Skeletal muscle tissue (tissue), 4 donors: ENCODE results near the gene PFKFB2. TPM values are rescaled to one million over a fixed set of nuclear protein-coding genes. Genes with fewer than 3 reads are reported as not detected.
A peak's percentile ranks its signal among the peaks of the same experiment; 100 is the strongest.
"Not testable (repeated sequence)": the region's sequence is repeated elsewhere in the genome, so short reads cannot be mapped to it uniquely, and the experiment has no call there.

Experiments
- H3K27ac ChIP-seq: one replicate; pipeline ENCODE4 v1.7.0; 2013; ENCODE audit warnings: mild to moderate bottlenecking, low read depth, low read length, inconsistent platforms
- H3K27me3 ChIP-seq, 3 donors: one replicate each; pipeline ENCODE4 v1.7.0; 2013; ENCODE audit warnings: low read length in 3 of 3; ENCODE audit not compliant: control insufficient read depth in 3 of 3, insufficient read depth in 3 of 3
- H3K36me3 ChIP-seq, 3 donors: one replicate each; pipeline ENCODE4 v1.7.0; 2013; ENCODE audit warnings: low read length in 3 of 3; ENCODE audit not compliant: control insufficient read depth in 3 of 3, insufficient read depth in 3 of 3
- H3K4me1 ChIP-seq, 3 donors: one replicate each; pipeline ENCODE4 v1.7.0; 2013; ENCODE audit warnings: low read length in 3 of 3, mild to moderate bottlenecking in 3 of 3; ENCODE audit not compliant: control insufficient read depth in 3 of 3, insufficient read depth in 3 of 3
- H3K4me3 ChIP-seq, 3 donors: one replicate each; pipeline ENCODE4 v1.7.0; 2013; ENCODE audit warnings: low read length in 3 of 3
- H3K9ac ChIP-seq, 3 donors: one replicate each; pipeline ENCODE4 v1.7.0; 2013; ENCODE audit warnings: low read length in 3 of 3, mild to moderate bottlenecking in 3 of 3, moderate library complexity in 2 of 3, low read depth in 1 of 3
- H3K9me3 ChIP-seq, 3 donors: one replicate each; pipeline ENCODE4 v1.7.0; 2013; ENCODE audit warnings: low read length in 3 of 3; ENCODE audit not compliant: control insufficient read depth in 3 of 3
- total RNA-seq: library from RNA; depleted of rRNA; stranded (reverse); fragments of >200 nt; gene quantifications from one replicate; pipeline ENCODE4 v1.2.3, GENCODE V29; 2014
- donor health status: Osteomylitis.

The PFKFB2 gene
- total RNA-seq, 1 donor from 2014 or later, result 3.7 TPM

DNA sequence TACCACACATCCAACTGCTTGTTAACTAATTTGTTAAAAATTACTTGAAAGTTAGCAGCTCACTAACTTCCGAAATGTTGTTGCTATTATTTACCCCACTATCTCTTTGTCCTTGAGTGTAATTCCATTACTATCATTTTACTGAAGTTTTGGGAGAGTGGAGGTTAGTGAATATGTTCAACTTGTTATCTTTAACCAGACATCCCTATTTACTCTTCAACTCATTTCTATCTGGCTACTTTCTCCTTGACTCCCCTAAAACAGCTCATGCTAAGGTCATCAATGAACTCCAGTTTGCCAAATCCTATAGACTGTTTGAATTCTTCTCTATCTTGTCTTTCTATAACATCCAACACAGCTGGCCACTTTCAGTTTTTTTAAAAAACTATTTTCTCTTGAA is 16.2 kb upstream of the PFKFB2 start:
- no peaks in the 10 kb centered on the region for H3K36me3 ChIP-seq
- no peaks in the 10 kb centered on the region for H3K4me1 ChIP-seq
- H3K9me3 ChIP-seq, result no peaks in the 10 kb centered on the region
- H3K4me3 ChIP-seq, result no peak overlapping the region
- H3K9ac ChIP-seq, result no peak overlapping the region
- peaks cover 0 to 3% (median 3%) of the 10 kb centered on the region in 3 donors for H3K27me3 ChIP-seq
- H3K27ac ChIP-seq, result no peak overlapping the region

DNA sequence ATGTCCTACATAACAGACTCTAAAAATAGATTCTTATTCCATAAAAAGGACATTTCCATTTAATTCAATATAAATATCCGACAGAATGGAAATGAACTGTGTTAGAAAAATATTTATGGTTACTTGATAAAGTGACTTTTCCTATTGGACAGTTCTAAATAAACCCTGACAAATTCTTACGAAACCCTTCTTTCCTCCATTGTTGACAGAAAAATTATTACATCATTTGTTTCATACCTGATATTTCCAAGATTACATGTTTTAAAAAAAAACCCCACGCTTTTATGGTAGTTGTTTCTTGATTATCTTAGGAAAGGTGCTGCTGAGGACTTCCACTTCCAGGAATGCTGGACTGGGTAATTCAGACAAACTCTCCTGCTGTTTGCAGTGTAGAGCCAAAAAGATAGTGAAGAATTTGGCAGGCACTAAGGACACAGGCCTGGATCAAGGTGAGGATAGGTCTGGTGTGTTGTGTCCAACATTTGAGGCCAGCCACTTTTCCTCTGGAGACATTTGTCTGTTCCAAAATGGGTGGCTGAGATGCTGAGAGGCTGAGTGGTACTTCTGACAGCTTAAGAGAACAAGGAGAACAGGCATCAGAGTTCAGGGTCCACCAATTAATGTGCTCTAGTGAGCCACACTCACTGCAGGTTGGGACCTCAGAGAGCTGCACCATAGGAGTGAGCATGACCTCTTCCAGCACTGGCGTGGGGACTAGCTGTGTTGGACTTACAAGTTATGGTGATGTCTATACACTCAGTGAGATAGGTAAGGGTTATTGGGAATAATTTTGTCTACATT is 13.5 kb upstream of the PFKFB2 start:
- Histone ChIP-seq H3K4me1 (no peaks in the 10 kb centered on the region), H3K9ac (no peak overlapping the region), H3K4me3 (no peak overlapping the region), H3K27ac (no peak overlapping the region), H3K36me3 (no peaks in the 10 kb centered on the region), H3K9me3 (no peaks in the 10 kb centered on the region), H3K27me3 (no peaks in the 10 kb centered on the region)

- Histone ChIP-seq H3K9me3 (no peaks in the 10 kb centered on the region), H3K9ac (no peak overlapping the region), H3K27ac (no peak overlapping the region), H3K4me1 (no peaks in the 10 kb centered on the region), H3K4me3 (no peak overlapping the region), H3K36me3 (no peaks in the 10 kb centered on the region), H3K27me3 (no peaks in the 10 kb centered on the region)
Measured at GRCh38 chr1:207040181-207040533, 12.9 kb upstream of the PFKFB2 start.

GRCh38 chr1:207041397-207041796 is 11.7 kb upstream of the PFKFB2 start:
- not testable (repeated sequence) for H3K9ac ChIP-seq, H3K36me3 ChIP-seq, H3K4me3 ChIP-seq, H3K4me1 ChIP-seq, H3K27ac ChIP-seq, H3K9me3 ChIP-seq, H3K27me3 ChIP-seq

DNA sequence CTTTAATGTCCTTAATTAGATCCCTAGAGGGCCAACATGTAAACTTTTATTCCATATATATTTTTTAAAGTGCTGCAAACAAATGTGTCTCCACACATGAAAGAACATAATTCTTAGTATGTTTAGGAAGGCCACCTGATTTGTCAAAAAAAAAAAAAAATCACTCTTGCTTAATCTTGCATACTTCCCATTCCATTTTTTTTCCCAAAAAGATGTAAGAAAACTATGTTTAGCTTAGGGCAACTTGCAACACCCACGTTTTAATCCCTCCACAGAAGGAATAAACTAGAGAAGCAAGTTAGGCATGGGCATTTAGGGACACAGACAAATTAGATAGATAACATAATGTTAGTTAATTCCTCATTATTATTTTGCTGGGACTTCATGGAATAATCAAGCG is 7.6 kb upstream of the PFKFB2 start:
- H3K9ac ChIP-seq, result no peak overlapping the region
- H3K9me3 ChIP-seq, result no peaks in the 10 kb centered on the region
- H3K27me3 ChIP-seq, result no peaks in the 10 kb centered on the region
- H3K4me1 ChIP-seq, result peaks cover 6 to 13% (median 8%) of the 10 kb centered on the region in 3 donors
- H3K27ac ChIP-seq, result no peak overlapping the region
- H3K4me3 ChIP-seq, result no peak overlapping the region
- peaks cover 8 to 10% (median 10%) of the 10 kb centered on the region in 3 donors for H3K36me3 ChIP-seq

DNA sequence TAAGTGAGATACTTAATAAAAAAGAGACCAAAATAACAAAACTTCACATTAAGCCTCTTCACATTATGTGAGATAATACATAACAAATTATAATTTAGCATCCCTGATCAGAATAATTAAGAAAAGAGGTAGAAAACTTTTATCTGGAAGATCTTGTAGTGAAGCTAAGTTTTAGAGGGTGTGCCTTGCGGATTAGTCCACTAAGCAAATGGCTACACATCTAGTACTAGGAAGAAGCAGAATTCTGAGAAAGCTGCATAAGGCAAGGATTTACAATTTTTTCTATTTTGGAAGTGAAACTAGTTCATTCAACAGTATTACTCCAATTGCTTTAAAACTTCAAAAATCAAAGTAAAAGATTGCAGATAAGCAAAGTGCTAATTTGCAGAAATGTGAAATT is 5.6 kb upstream of the PFKFB2 start:
- no peak overlapping the region for H3K4me3 ChIP-seq
- H3K36me3 ChIP-seq, result peaks cover 8 to 10% (median 10%) of the 10 kb centered on the region in 3 donors
- peak overlapping the region in 1 of 3 donors; percentile 40 for H3K9ac ChIP-seq
- peaks cover 13 to 25% (median 17%) of the 10 kb centered on the region in 3 donors for H3K4me1 ChIP-seq
- no peaks in the 10 kb centered on the region for H3K27me3 ChIP-seq
- H3K9me3 ChIP-seq, result no peaks in the 10 kb centered on the region
- no peak overlapping the region for H3K27ac ChIP-seq

- peaks cover 17 to 26% (median 19%) of the 10 kb centered on the region in 3 donors for H3K4me1 ChIP-seq
- H3K4me3 ChIP-seq, result no peak overlapping the region
- H3K27ac ChIP-seq, result no peak overlapping the region
- no peaks in the 10 kb centered on the region for H3K27me3 ChIP-seq
- H3K36me3 ChIP-seq, result peaks cover 8 to 10% (median 10%) of the 10 kb centered on the region in 3 donors
- H3K9me3 ChIP-seq, result no peaks in the 10 kb centered on the region
- H3K9ac ChIP-seq, result no peak overlapping the region
Measured at GRCh38 chr1:207048041-207048440, 5.0 kb upstream of the PFKFB2 start.

GRCh38 chr1:207049054-207049453 is 4.0 kb upstream of the PFKFB2 start:
- Histone ChIP-seq H3K9me3 (no peaks in the 10 kb centered on the region), H3K27me3 (no peaks in the 10 kb centered on the region), H3K9ac (no peak overlapping the region), H3K27ac (no peak overlapping the region), H3K36me3 (peaks cover 8 to 10% (median 10%) of the 10 kb centered on the region in 3 donors), H3K4me3 (no peak overlapping the region), H3K4me1 (peaks cover 17 to 32% (median 22%) of the 10 kb centered on the region in 3 donors)

DNA sequence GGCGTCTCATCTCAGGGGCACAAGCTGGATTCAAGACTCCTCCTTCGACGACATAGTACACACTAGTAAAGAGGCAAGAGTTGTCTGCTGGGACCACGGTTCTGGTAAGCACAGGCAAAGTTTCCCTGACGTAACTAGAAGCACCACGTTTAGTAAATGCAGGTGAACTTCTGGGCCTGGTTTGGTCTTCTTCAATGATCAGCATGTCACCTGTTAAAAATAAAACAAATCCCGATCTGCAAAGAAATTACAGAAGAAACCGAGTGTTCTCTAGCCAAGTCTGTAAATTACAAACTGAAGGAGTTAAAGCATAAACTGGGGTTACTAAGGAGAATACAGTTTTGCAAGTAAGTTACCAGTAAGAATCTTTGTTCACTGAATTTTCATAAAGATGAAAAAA is 3.6 kb upstream of the PFKFB2 start:
- Histone ChIP-seq H3K4me1 (peaks cover 17 to 32% (median 22%) of the 10 kb centered on the region in 3 donors), H3K9ac (peak overlapping the region in 1 of 3 donors; percentile 76), H3K27ac (no peak overlapping the region), H3K27me3 (no peaks in the 10 kb centered on the region), H3K4me3 (peak overlapping the region in 1 of 3 donors; percentile 97), H3K36me3 (peaks cover 8 to 10% (median 10%) of the 10 kb centered on the region in 3 donors), H3K9me3 (no peaks in the 10 kb centered on the region)

DNA sequence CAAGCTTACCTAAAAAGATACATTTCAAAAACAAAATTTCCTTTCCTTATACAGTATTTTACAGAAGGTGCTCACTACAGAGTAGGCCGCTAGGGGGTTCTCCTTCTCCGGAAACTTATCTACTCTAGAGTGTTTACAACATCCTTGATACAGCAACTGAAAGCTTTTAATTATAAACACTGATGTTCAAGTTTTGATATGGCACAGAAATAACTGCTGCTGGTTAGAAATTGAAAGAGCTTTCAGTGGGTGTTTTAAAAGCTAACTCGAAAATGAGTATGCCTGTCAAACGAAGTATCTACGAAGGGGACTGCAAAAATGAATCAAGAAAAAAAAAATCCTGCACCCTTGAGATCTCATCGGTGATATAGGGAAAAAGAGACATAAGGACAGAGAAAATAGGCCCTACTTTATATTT is 3.1 kb upstream of the PFKFB2 start:
- Histone ChIP-seq H3K9me3 (no peaks in the 10 kb centered on the region), H3K4me3 (peak overlapping the region; percentile 76 to 97 (median 91)), H3K27ac (peak overlapping the region; percentile 94), H3K36me3 (peaks cover 8 to 10% (median 10%) of the 10 kb centered on the region in 3 donors), H3K4me1 (peaks cover 17 to 32% (median 22%) of the 10 kb centered on the region in 3 donors), H3K27me3 (no peaks in the 10 kb centered on the region), H3K9ac (peak overlapping the region; percentile 76 to 91 (median 90))
